ENCODE results near the gene ZNF500.

The ZNF500 gene

DNA sequence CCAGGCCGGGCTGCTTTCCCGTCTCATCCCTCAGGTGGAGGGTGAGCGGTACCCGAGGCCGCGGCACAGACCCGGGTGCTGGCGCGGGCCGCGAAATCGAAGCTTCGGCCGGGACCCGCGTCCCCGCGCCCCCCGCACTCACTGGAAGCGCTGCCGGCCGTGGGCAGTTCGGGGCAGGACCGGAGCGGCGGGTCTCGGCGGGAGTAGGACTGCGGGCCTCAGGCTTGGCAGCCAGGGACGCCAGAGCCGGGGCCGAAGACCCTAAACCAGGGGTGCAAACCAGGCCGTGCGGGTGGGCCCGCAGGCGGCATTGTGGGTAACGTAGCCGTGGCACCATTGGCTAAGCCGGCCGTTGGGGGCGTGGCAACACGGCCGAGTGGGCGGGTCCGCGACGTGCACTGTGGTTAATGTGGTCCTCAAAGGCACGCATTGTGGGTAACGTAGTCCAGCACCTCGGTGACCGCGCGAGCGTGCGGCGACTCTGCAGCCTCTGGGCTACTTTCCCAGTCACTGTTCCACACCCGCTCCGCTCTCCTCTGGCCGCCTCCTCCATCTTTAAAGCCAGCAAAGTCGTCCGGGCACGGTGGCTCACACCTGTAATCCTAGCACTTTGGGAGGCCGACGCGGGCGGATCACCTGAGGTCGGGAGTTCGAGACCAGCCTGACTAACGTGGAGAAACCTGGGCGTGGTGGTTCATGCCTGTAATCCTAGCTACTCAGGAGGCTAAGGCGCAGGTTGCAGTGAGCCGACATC is at the start of gene ZNF500:
Gene ZNF500, minus strand, starts transcription at position 288 of the 754 bp plus-strand sequence. CDS start 1,184 bp downstream, outside the sequence.
- peak within 1 kb of the TSS; percentile 73 for H3K4me3 ChIP-seq (ENCODE audit: low read length)
- H3K27me3 ChIP-seq (ENCODE audit: insufficient read depth, low read length), result no peaks in the 10 kb centered on the region
- peaks cover 23% of the 10 kb centered on the region for H3K36me3 ChIP-seq (ENCODE audit: insufficient read depth, low read length)
- H2AFZ ChIP-seq (ENCODE audit: low read depth, low read length), result peak within 1 kb of the TSS; percentile 73
- no peaks in the 10 kb centered on the region for H3K9me3 ChIP-seq (ENCODE audit: low read length)
- H3K4me1 ChIP-seq (ENCODE audit: insufficient read depth, low read length), result peaks cover 14% of the 10 kb centered on the region

DNA sequence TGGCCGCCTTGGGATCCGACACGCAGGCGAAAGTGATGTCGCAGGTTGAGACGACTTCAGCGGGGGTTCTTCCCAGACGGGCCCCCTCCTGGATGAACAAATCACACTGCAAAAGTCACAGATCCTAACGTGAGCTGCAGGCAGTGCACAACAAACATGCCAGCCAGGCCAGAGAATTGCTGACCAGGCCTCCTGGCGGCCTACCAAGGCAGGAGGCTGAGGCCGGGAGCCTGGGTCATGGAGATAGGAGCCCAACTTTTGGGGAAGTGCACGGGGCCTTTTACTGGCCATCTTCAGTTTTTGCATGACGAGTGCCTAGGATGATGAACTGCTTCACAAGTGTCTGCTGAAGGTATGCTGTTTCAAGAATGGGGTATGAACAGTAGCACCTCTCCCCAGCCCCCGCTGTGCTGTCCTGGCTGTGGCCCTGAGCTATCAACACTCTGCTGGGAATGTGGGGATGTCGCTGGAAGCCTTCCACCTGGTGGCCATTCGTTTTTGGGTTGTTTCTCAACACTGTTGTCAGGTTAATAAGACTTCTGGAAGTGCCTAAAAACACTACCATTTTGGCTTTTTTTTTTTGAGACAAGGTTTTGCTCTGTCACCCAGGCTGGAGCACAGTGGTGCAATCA is 47.7 kb upstream of the ZNF500 start:
- H2AFZ ChIP-seq (ENCODE audit: low read depth, low read length), result no peak overlapping the region
- H3K27me3 ChIP-seq (ENCODE audit: insufficient read depth, low read length), result no peaks in the 10 kb centered on the region
- no peak overlapping the region for H3K4me3 ChIP-seq (ENCODE audit: low read length)
- no peaks in the 10 kb centered on the region for H3K4me1 ChIP-seq (ENCODE audit: insufficient read depth, low read length)
- peaks cover 68% of the 10 kb centered on the region for H3K36me3 ChIP-seq (ENCODE audit: insufficient read depth, low read length)
- peaks cover 3% of the 10 kb centered on the region for H3K9me3 ChIP-seq (ENCODE audit: low read length)

DNA sequence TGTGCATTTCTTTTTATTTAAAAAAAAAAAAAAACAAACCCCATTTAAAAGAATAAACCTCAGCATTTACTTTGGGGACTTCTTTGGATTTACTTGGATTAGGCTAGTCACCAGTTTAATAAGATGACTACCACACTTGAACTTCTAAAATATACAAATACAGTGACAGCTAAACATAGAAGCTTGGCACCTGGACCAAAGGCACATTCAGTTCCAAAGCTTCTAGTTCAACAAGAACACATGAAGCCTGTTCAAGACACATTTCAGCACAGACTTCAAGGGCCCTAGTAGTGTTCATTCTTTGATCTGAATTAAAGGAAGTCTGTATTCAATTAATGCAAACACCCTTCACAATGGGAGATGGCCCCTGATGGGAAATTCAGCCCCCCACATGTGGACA is 47.1 kb upstream of the ZNF500 start:
- Histone ChIP-seq H3K4me1 (ENCODE audit: insufficient read depth, low read length) (no peaks in the 10 kb centered on the region), H3K9me3 (ENCODE audit: low read length) (peaks cover 3% of the 10 kb centered on the region), H2AFZ (ENCODE audit: low read depth, low read length) (no peak overlapping the region), H3K27me3 (ENCODE audit: insufficient read depth, low read length) (no peaks in the 10 kb centered on the region), H3K36me3 (ENCODE audit: insufficient read depth, low read length) (peaks cover 66% of the 10 kb centered on the region), H3K4me3 (ENCODE audit: low read length) (no peak overlapping the region)

DNA sequence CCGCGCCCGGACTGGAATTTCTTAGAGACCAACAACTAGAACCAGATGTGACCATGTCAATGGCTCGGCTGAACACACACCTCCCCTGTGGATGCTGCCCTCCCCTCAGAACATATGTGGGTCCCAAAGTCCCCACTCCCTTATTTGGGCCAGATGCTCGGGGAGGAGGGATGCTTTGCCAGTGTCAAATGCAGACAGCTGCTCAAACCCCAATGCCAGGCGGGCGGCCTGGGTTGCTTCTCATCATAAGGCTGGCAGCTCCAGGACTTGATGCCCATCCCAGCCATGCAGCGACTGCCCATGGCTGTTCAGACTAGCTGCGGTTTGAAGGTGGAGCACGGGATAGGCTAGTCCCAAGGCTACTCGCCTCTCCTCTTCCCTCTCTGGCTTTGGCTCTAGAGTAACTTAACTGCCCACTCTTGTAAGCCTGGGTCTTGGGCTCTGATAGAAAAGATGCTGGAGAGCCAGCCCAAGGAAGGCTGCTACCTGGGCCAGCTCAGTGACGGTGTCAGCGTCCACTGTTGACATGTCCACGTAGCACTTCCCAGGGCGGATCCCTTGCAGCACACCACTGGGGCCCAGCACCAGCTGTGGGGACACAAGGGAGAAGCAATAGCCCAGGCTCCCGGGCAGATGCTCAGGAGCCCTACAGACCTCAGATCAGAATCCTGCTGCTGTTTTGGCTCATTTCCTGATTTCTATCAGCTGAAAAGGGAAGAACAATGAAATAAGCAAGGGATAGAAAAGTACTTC is 46.5 kb upstream of the ZNF500 start:
- peaks cover 3% of the 10 kb centered on the region for H3K9me3 ChIP-seq (ENCODE audit: low read length)
- no peak overlapping the region for H2AFZ ChIP-seq (ENCODE audit: low read depth, low read length)
- no peaks in the 10 kb centered on the region for H3K4me1 ChIP-seq (ENCODE audit: insufficient read depth, low read length)
- H3K4me3 ChIP-seq (ENCODE audit: low read length), result no peak overlapping the region
- H3K36me3 ChIP-seq (ENCODE audit: insufficient read depth, low read length), result peaks cover 67% of the 10 kb centered on the region
- no peaks in the 10 kb centered on the region for H3K27me3 ChIP-seq (ENCODE audit: insufficient read depth, low read length)

DNA sequence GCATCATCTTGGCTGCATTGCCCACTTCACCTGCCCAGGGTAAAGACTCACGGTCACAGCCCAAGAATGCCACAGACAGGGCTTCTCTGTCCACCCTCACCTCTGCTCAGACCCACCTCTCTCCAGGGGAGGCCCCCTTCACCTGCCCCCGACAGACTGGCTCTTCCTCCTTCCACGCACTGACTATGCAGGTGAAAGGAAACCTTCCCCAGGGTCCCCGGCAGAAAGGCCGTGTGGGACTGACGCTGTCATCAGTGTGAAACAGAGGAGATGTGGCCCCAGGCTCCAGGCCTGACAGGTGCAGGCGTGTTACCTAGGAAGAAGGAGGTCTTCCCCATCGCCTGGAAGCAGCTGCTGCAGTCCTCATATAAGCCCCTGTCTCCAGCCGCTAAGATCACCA is 44.8 kb upstream of the ZNF500 start:
- Histone ChIP-seq H3K9me3 (ENCODE audit: low read length) (peaks cover 3% of the 10 kb centered on the region), H3K4me1 (ENCODE audit: insufficient read depth, low read length) (no peaks in the 10 kb centered on the region), H2AFZ (ENCODE audit: low read depth, low read length) (no peak overlapping the region), H3K27me3 (ENCODE audit: insufficient read depth, low read length) (no peaks in the 10 kb centered on the region), H3K36me3 (ENCODE audit: insufficient read depth, low read length) (peaks cover 68% of the 10 kb centered on the region), H3K4me3 (ENCODE audit: low read length) (no peak overlapping the region)

DNA sequence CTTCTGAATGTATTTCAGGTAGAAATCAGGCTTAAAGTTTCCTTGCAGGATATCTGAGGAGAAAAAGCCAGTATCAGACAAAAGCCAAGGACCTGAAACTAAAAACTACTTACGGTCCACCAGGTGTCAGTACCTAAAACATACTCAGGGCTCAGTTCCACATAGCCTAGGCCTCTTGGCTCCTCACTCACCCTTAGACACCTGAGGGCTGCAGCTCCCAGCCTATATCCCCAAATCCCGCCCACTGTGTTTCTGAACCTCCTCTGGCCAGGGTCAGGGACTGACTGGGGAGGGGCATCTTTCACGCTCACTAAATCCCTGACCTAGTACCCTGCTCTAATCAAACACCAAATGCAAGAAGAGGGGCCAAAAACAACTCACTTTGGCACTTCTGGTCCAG is 44.3 kb upstream of the ZNF500 start:
- H3K4me1 ChIP-seq (ENCODE audit: insufficient read depth, low read length), result no peaks in the 10 kb centered on the region
- H2AFZ ChIP-seq (ENCODE audit: low read depth, low read length), result no peak overlapping the region
- peaks cover 71% of the 10 kb centered on the region for H3K36me3 ChIP-seq (ENCODE audit: insufficient read depth, low read length)

DNA sequence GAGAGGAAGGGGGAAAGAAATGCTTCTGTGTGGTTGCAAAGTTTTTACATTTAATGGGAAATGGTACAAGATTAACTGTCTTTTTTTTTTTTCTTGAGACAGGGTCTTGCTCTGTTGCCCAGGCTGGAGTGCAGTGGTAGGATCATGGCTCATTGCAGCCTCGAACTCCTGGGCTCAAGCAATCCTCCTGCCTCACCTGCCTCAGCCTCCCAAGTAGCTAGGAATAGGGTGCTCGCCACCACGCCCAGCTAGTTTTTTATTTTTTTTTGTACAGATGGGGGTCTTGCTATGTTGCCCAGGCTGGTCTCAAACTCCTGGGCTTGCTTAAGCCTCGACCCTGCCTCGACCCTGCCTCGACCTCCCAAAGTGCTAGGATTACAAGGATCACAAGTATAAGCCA is 39.3 kb upstream of the ZNF500 start:
- peaks cover 18% of the 10 kb centered on the region for H3K4me1 ChIP-seq (ENCODE audit: insufficient read depth, low read length)
- no peaks in the 10 kb centered on the region for H3K9me3 ChIP-seq (ENCODE audit: low read length)
- H3K36me3 ChIP-seq (ENCODE audit: insufficient read depth, low read length), result peaks cover 54% of the 10 kb centered on the region
- H3K27me3 ChIP-seq (ENCODE audit: insufficient read depth, low read length), result no peaks in the 10 kb centered on the region
- no peak overlapping the region for H2AFZ ChIP-seq (ENCODE audit: low read depth, low read length)
- no peak overlapping the region for H3K4me3 ChIP-seq (ENCODE audit: low read length)

More for the DNA sequence above, 44.3 kb upstream of the ZNF500 start:
- Histone ChIP-seq H3K27me3 (ENCODE audit: insufficient read depth, low read length) (no peaks in the 10 kb centered on the region), H3K4me3 (ENCODE audit: low read length) (no peak overlapping the region), H3K9me3 (ENCODE audit: low read length) (peaks cover 3% of the 10 kb centered on the region)

DNA sequence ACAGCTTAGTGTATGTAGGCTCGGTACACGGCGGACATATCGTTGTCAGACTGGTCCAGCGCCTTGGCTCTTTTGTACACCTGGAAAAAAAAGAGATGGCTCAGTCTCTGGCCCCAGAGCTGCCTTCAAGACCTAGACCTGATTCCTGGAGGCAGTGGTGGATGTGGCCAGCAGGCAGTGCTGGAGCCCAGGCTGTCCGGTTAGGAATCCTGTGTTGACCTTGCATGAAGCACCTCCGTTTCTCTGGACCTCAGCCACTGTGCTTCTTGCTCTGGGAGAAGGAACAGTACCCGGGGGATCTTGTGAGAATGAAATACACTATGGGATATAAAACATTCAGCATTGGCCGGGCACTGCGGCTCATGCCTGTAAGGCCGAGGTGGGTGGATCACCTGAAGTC is 38.3 kb upstream of the ZNF500 start:
- H3K9me3 ChIP-seq (ENCODE audit: low read length), result no peaks in the 10 kb centered on the region
- H2AFZ ChIP-seq (ENCODE audit: low read depth, low read length), result no peak overlapping the region
- H3K4me1 ChIP-seq (ENCODE audit: insufficient read depth, low read length), result peaks cover 20% of the 10 kb centered on the region
- no peak overlapping the region for H3K4me3 ChIP-seq (ENCODE audit: low read length)
- H3K36me3 ChIP-seq (ENCODE audit: insufficient read depth, low read length), result peaks cover 47% of the 10 kb centered on the region
- H3K27me3 ChIP-seq (ENCODE audit: insufficient read depth, low read length), result no peaks in the 10 kb centered on the region

DNA sequence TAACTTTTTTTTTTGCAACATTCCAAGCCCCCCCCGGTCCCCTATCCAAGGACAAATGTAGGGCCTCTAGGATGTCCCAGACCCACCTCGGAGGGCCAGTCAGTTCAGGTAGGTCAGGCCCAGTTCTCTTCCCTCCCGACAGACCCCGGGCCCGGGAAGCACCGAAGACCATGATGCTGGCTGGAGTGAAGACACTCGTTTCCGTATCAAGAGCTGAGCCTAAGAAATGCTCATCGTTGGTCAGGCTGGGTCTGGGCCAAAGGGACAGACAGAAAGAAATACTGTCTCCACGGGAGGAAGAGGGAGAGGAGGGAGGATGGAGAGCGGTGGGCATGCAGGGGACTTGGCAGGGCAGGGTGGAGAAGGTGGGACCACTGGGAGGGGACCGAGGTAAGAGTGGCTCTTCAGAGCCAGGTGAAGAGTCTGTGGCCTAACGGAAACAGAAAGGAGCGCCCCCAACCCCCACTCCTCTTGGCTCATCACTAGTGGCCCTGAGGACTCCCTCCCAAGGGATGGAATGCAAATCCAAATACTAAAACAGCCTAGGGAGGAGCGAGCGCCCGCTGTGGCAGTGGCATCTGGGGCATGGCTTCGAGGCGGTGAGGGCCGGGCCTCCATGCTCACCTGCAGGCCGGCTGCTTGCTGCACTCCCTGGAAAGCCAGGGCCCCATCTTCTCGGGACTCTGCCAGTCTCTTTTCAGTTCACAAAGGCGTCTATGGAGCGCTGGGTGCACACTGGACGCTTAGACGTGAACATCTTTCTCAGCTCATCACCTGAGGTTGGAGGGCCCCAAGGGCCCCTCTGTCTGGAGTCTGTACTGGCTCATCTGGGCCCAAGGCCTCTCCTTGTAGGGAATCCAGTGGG is 37.2 kb upstream of the ZNF500 start:
- H3K27me3 ChIP-seq (ENCODE audit: insufficient read depth, low read length), result no peaks in the 10 kb centered on the region
- H3K36me3 ChIP-seq (ENCODE audit: insufficient read depth, low read length), result peaks cover 51% of the 10 kb centered on the region
- peaks cover 20% of the 10 kb centered on the region for H3K4me1 ChIP-seq (ENCODE audit: insufficient read depth, low read length)
- no peaks in the 10 kb centered on the region for H3K9me3 ChIP-seq (ENCODE audit: low read length)
- H3K4me3 ChIP-seq (ENCODE audit: low read length), result no peak overlapping the region
- no peak overlapping the region for H2AFZ ChIP-seq (ENCODE audit: low read depth, low read length)

DNA sequence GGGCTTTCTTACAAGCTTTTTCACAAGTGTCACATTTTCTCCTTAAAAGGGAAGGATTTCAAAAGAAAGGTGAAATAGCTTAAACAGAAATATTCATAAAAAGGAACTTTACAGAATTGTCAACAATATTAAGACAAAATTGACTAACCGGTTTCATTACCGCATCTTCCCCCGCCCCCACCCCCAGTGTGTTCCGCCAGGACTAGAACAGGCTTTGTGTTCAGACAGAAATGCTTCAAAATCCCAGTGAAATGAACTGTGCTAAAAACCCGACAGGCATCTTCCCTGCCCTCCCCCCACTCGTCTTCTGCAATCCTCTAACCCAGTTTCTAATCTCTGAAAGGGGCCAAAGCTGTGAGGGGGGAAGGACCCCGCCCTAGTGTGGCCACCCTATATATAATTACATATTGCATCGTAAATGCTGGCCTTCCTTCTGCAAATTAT is 36.5 kb upstream of the ZNF500 start:
- H3K9me3 ChIP-seq (ENCODE audit: low read length), result no peaks in the 10 kb centered on the region
- no peaks in the 10 kb centered on the region for H3K27me3 ChIP-seq (ENCODE audit: insufficient read depth, low read length)
- peak overlapping the region; percentile 91 for H3K4me3 ChIP-seq (ENCODE audit: low read length)
- peaks cover 20% of the 10 kb centered on the region for H3K4me1 ChIP-seq (ENCODE audit: insufficient read depth, low read length)
- H2AFZ ChIP-seq (ENCODE audit: low read depth, low read length), result peak overlapping the region; percentile 92
- H3K36me3 ChIP-seq (ENCODE audit: insufficient read depth, low read length), result peaks cover 46% of the 10 kb centered on the region

DNA sequence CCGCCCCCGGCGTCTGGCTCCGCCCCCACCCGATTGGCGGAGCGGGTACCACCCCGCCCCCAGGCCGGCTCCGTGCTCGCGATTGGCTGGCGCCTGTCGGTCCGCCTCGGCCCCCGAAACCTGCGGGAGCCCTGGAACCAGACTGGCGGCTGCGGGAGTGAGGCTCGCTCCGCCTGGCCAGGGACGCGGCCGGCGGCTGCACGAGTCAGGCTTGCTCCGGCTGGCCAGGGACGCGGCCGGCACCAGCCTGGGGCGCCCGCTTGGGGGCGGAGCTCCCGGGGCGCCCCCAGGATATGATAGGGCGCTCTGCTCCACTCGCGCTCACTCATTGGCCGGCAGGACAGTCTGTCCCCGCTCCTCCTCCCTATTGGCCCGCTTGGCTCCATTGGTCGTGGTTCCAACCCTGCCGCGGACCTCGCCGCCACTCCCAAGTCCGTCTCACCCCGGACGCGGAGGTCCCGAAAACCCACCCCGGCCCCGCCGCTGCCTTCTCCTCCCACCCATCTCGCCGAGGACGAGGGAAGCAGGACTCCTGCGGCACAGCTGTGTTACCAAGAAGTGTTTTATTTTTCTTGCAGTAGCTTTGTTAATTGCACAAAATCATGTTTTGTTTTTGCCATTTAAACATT is 35.8 kb upstream of the ZNF500 start:
- H3K4me1 ChIP-seq (ENCODE audit: insufficient read depth, low read length), result peaks cover 20% of the 10 kb centered on the region
- H3K9me3 ChIP-seq (ENCODE audit: low read length), result no peaks in the 10 kb centered on the region
- peak overlapping the region; percentile 92 for H2AFZ ChIP-seq (ENCODE audit: low read depth, low read length)
- H3K4me3 ChIP-seq (ENCODE audit: low read length), result peak overlapping the region; percentile 91
- H3K27me3 ChIP-seq (ENCODE audit: insufficient read depth, low read length), result no peaks in the 10 kb centered on the region
- H3K36me3 ChIP-seq (ENCODE audit: insufficient read depth, low read length), result peaks cover 44% of the 10 kb centered on the region

DNA sequence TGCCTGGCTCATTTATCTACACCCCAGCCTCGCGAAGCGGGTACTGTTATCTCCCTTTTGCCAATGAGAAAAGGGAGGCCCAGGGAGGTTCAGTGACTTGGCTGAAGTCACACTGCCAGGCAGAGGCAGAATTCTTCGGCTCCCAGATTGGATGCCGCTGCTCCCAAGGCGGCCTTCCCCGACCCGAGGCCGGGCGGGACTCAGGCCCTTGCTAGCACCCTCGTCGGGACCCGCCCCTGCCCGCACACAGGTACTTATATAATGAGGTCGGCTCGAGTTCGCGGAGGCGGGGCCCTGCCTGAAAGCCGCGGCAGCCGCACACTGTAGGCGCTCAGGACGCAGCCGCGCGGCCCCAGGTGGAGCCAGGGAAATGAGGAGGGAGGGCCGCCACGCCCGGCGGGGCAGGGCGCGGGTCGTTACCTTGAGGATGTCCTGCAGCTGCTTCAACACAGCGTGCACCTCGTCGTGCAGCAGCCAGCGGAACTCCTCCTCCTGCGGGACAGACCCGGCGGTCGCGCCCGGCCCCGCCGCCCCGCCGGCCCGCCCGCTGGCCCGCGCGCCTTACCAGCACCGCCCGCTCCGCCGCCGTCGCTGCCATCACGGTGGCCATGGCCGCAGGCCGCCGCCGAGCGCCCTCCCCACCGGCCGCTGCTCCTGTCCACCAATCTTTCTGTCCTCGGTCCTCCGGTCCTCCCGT is 35.1 kb upstream of the ZNF500 start, which contains the start of gene ROGDI:
Gene ROGDI, minus strand, starts transcription at position 672 of the 697 bp plus-strand sequence. Its CDS starts 62 bp downstream, at position 610.
- Histone ChIP-seq H3K27me3 (ENCODE audit: insufficient read depth, low read length) (no peaks in the 10 kb centered on the region), H3K36me3 (ENCODE audit: insufficient read depth, low read length) (peaks cover 42% of the 10 kb centered on the region), H2AFZ (ENCODE audit: low read depth, low read length) (peak within 1 kb of the TSS; percentile 92), H3K4me3 (ENCODE audit: low read length) (peak within 1 kb of the TSS; percentile 91), H3K4me1 (ENCODE audit: insufficient read depth, low read length) (peaks cover 20% of the 10 kb centered on the region), H3K9me3 (ENCODE audit: low read length) (no peaks in the 10 kb centered on the region)
